Parietal lobe (tissue), 1 donor: ENCODE data around the gene TRPV5. TPM values are rescaled to one million over a fixed set of nuclear protein-coding genes. Genes with fewer than 3 reads are reported as not detected.

Source experiments
- total RNA-seq: library from RNA; depleted of rRNA; stranded (reverse); fragments of >200 nt; gene quantifications from one replicate; pipeline ENCODE4 v1.2.3, GENCODE V29; 2014

TRPV5 gene
- 0.31 TPM for total RNA-seq

GRCh38 chr7:142933624-142934023, at the start of gene TRPV5:
TSS of gene TRPV5 (minus strand) at chr7:142933746. CDS start at chr7:142933459, 287 bp downstream.

GRCh38 chr7:142961973-142962926, 28.7 kb upstream of the TRPV5 start, which contains the start of gene KEL:
TSS of gene KEL (minus strand) at chr7:142962363. CDS start at chr7:142962206, 157 bp downstream.

GRCh38 chr7:142939226-142939910, 5.8 kb upstream of the TRPV5 start, which contains the start of gene LLCFC1:
TSS of gene LLCFC1 (plus strand) at chr7:142939484. CDS start at chr7:142939622, 138 bp downstream.

GRCh38 chr7:142885311-142886230, 48.0 kb downstream of the TRPV5 start, which contains the start of gene TRPV6:
TSS of gene TRPV6 (minus strand) at chr7:142885745.

Other genes starting within 250 kb of the TRPV5 start
- gene PRSS1, start 184.3 kb downstream of the TRPV5 start, total RNA-seq, result not detected
- gene PRSS2, start 162.8 kb downstream of the TRPV5 start, total RNA-seq, result not detected
- 57.3 TPM for gene EPHB6, start 78.7 kb downstream of the TRPV5 start, total RNA-seq
- gene TRPV6, start 48.0 kb downstream of the TRPV5 start, total RNA-seq, result 0.94 TPM
- not detected for gene LLCFC1, start 5.7 kb upstream of the TRPV5 start, total RNA-seq
- 3.8 TPM for gene KEL, start 28.6 kb upstream of the TRPV5 start, total RNA-seq
- 5.6 TPM for gene OR9A2, start 93.4 kb upstream of the TRPV5 start, total RNA-seq
- not detected for gene OR6V1, start 118.6 kb upstream of the TRPV5 start, total RNA-seq
- not detected for gene PIP, start 198.3 kb upstream of the TRPV5 start, total RNA-seq
- gene TAS2R39, start 249.7 kb upstream of the TRPV5 start, total RNA-seq, result not detected